K562 (cell line): Measurements from ENCODE around the gene SHF. TPM values are rescaled to one million over a fixed set of nuclear protein-coding genes. Genes with fewer than 3 reads are reported as not detected.

Source experiments
- ATF1 ChIP-seq, 2 experiments: fragments of 450-650 bp in 1 of 2; IDR thresholded peaks; 2 replicates each; pipeline ENCODE4 v1.6.1; 2016; ENCODE audit warnings: missing compliant biosample characterization in 1 of 2, missing genetic modification characterization in 1 of 2
- DIDO1 ChIP-seq: fragments of 450-650 bp; IDR thresholded peaks from 2 replicates; pipeline ENCODE4 v1.6.1; 2016; ENCODE audit warnings: low read depth, missing biosample characterization, missing genetic modification characterization
- LCOR ChIP-seq: sonication (generic); formaldehyde crosslinking; IDR thresholded peaks from 2 replicates; pipeline ENCODE4 v1.8.0; 2022; ENCODE audit warnings: mild to moderate bottlenecking, missing genetic modification reagents
- MAZ ChIP-seq, 2 experiments: fragments of 450-650 bp in 1 of 2; sonication (generic) in 1 of 2; formaldehyde crosslinking; IDR thresholded peaks in 1 of 2; conservative IDR thresholded peaks in 1 of 2; 2 replicates each; pipeline versions ENCODE4 v1.4.0 to v1.5.0; 2020; ENCODE audit warnings: mild to moderate bottlenecking in 1 of 2, missing genetic modification reagents in 1 of 2
- NFYB ChIP-seq: IDR thresholded peaks from 2 replicates; pipeline ENCODE4 v1.6.1; 2011; ENCODE audit warnings: mild to moderate bottlenecking, moderate library complexity; ENCODE audit not compliant: insufficient read length; ENCODE audit errors: extremely low read depth
- TEAD4 ChIP-seq, 2 experiments: sonication (generic) in 1 of 2; formaldehyde crosslinking in 1 of 2; IDR thresholded peaks; 2 replicates each; pipeline versions ENCODE4 v1.6.1 to v1.8.0; 2012 to 2022; ENCODE audit warnings: borderline replicate concordance in 1 of 2, inconsistent platforms in 1 of 2, low read length in 1 of 2, mild to moderate bottlenecking in 1 of 2, missing genetic modification reagents in 1 of 2
- polyA plus RNA-seq, 8 experiments: library from polyadenylated mRNA; depleted of rRNA in 4 of 8; stranded (reverse) in 5 of 8; unstranded in 3 of 8; fragments of >200 nt; fragmentation: Nextera tagmentation in 2 of 8; fragmentation: Illumina TruSeq in 1 of 8; extraction: Ambion mirVana in 2 of 8; extraction: Trizol in 1 of 8; gene quantifications; 2 replicates each; pipeline versions ENCODE4 v1.2.1 to v1.2.3, GENCODE V29; 2011 to 2014; ENCODE audit warnings: inconsistent platforms in 1 of 8, missing spikeins in 1 of 8
- total RNA-seq, 7 experiments: library from RNA; depleted of rRNA in 6 of 7; stranded (reverse); fragments of >200 nt in 6 of 7; fragmentation: Illumina TruSeq in 2 of 7; extraction: Trizol in 2 of 7; gene quantifications; 2 replicates each; pipeline versions ENCODE4 v1.2.1 to v1.2.3, GENCODE V29; 2011 to 2021; ENCODE audit warnings: low replicate concordance in 1 of 7
- TF ChIP-seq, protein P1 (sequence below), 2 experiments: fragments of 450-650 bp; formaldehyde crosslinking in 1 of 2; IDR thresholded peaks; 2 replicates each; pipeline versions ENCODE4 v1.4.0 to v1.6.1; 2014 to 2020; ENCODE audit warnings: mild to moderate bottlenecking in 2 of 2, borderline replicate concordance in 1 of 2, low read depth in 1 of 2
- TF ChIP-seq, protein P2 (sequence below): sonication (generic); formaldehyde crosslinking; IDR thresholded peaks from 2 replicates; pipeline ENCODE4 v1.8.1; 2023; ENCODE audit warnings: missing genetic modification reagents, mild to moderate bottlenecking, borderline replicate concordance
- TF ChIP-seq, protein P3 (sequence below): fragments of 250-450 bp; sonication (Bioruptor Pico); IDR thresholded peaks from 2 replicates; pipeline ENCODE4 v1.4.0; 2020; ENCODE audit warnings: mild to moderate bottlenecking, moderate library complexity

Gene SHF
- total and polyA plus RNA-seq, 9 of the 15 experiments (the other 6 are each of a cell fraction or from before 2014, with no cell fraction given): 0.51 to 2.2 (median 0.85) TPM; not detected in 2

DNA sequence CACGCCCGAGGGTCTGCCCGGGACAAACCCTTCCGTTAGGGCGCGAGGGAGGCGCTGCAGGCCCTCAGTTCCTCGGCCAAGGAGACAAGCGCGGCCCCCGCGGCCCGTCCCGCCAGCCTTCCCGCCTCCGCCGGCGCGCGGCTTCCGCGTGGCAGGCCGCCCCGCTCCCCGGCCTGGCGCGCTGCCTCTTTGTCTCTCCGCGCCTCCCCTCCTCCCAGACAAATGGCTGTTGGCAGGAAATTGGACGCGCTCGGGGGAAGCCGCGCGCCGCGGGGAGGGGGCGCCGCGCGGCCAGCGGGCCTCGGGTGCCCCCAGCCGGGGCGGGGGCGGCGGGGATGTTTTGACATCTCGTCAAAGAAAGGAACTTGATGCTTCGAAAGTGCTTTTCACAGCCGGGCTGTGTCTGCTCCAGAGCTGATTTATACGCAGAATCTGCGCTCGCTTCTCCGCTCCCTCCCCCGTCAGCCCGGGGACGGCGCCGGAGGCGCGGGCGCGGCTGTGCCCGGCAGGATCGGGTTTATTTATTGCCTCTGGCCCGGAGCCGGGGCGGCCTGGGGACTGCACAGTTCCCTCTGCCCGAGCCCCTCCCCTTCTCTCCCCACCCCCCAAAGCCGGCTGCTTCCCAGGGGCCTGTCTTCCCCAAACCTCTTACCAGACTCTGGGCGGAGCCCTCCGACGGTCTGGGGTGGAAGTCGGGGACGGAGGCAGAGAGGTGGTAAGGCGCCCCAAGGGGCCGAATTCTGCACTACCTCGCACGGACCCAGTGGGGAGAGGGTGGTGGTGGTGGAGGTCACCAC, 20.7 kb downstream of the SHF start (continued):
- TF ChIP-seq, protein P1, sequence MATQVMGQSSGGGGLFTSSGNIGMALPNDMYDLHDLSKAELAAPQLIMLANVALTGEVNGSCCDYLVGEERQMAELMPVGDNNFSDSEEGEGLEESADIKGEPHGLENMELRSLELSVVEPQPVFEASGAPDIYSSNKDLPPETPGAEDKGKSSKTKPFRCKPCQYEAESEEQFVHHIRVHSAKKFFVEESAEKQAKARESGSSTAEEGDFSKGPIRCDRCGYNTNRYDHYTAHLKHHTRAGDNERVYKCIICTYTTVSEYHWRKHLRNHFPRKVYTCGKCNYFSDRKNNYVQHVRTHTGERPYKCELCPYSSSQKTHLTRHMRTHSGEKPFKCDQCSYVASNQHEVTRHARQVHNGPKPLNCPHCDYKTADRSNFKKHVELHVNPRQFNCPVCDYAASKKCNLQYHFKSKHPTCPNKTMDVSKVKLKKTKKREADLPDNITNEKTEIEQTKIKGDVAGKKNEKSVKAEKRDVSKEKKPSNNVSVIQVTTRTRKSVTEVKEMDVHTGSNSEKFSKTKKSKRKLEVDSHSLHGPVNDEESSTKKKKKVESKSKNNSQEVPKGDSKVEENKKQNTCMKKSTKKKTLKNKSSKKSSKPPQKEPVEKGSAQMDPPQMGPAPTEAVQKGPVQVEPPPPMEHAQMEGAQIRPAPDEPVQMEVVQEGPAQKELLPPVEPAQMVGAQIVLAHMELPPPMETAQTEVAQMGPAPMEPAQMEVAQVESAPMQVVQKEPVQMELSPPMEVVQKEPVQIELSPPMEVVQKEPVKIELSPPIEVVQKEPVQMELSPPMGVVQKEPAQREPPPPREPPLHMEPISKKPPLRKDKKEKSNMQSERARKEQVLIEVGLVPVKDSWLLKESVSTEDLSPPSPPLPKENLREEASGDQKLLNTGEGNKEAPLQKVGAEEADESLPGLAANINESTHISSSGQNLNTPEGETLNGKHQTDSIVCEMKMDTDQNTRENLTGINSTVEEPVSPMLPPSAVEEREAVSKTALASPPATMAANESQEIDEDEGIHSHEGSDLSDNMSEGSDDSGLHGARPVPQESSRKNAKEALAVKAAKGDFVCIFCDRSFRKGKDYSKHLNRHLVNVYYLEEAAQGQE (IDR thresholded peaks at IDR 0.05; ENCODE audit: borderline replicate concordance): no peak
- TF ChIP-seq, protein P1 (CRISPR knock-in tag; IDR thresholded peaks at IDR 0.05; ENCODE audit: low read depth): peak; percentile 77; the same call in 1 of the 2 replicates
- TF ChIP-seq ATF1 (CRISPR knock-in tag; IDR thresholded peaks at IDR 0.05) (no peak), ATF1 (tag; IDR thresholded peaks at IDR 0.05) (peak; percentile 58; the same call in 1 of the 2 replicates), LCOR (CRISPR knock-in tag) (peak; percentile 45; the same call in 1 of the 2 replicates), NFYB (no peak), MAZ (CRISPR knock-in tag; conservative IDR thresholded peaks at IDR 0.05 in 1 of 2, IDR thresholded peaks at IDR 0.05 in 1 of 2) (peak; percentile 50 to 77; a peak in 3 of 4 replicates), DIDO1 (tag) (no peak), TEAD4 (IDR thresholded peaks at IDR 0.05; ENCODE audit: low read length) (peak; percentile 26; the same call in 1 of the 2 replicates), TEAD4 (CRISPR knock-in tag; IDR thresholded peaks at IDR 0.05; ENCODE audit: borderline replicate concordance) (no peak)
- TF ChIP-seq, protein P2, sequence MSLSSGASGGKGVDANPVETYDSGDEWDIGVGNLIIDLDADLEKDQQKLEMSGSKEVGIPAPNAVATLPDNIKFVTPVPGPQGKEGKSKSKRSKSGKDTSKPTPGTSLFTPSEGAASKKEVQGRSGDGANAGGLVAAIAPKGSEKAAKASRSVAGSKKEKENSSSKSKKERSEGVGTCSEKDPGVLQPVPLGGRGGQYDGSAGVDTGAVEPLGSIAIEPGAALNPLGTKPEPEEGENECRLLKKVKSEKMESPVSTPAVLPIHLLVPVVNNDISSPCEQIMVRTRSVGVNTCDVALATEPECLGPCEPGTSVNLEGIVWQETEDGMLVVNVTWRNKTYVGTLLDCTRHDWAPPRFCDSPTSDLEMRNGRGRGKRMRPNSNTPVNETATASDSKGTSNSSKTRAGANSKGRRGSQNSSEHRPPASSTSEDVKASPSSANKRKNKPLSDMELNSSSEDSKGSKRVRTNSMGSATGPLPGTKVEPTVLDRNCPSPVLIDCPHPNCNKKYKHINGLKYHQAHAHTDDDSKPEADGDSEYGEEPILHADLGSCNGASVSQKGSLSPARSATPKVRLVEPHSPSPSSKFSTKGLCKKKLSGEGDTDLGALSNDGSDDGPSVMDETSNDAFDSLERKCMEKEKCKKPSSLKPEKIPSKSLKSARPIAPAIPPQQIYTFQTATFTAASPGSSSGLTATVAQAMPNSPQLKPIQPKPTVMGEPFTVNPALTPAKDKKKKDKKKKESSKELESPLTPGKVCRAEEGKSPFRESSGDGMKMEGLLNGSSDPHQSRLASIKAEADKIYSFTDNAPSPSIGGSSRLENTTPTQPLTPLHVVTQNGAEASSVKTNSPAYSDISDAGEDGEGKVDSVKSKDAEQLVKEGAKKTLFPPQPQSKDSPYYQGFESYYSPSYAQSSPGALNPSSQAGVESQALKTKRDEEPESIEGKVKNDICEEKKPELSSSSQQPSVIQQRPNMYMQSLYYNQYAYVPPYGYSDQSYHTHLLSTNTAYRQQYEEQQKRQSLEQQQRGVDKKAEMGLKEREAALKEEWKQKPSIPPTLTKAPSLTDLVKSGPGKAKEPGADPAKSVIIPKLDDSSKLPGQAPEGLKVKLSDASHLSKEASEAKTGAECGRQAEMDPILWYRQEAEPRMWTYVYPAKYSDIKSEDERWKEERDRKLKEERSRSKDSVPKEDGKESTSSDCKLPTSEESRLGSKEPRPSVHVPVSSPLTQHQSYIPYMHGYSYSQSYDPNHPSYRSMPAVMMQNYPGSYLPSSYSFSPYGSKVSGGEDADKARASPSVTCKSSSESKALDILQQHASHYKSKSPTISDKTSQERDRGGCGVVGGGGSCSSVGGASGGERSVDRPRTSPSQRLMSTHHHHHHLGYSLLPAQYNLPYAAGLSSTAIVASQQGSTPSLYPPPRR (CRISPR knock-in tag): no peak
- TF ChIP-seq, protein P3, sequence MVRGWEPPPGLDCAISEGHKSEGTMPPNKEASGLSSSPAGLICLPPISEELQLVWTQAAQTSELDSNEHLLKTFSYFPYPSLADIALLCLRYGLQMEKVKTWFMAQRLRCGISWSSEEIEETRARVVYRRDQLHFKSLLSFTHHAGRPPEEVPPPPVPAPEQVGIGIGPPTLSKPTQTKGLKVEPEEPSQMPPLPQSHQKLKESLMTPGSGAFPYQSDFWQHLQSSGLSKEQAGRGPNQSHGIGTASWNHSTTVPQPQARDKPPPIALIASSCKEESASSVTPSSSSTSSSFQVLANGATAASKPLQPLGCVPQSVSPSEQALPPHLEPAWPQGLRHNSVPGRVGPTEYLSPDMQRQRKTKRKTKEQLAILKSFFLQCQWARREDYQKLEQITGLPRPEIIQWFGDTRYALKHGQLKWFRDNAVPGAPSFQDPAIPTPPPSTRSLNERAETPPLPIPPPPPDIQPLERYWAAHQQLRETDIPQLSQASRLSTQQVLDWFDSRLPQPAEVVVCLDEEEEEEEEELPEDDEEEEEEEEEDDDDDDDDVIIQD: 0 out of 2 replicates have a peak, but pooled peaks have one; percentile 50
